HepG2 (cell line): ENCODE data around the gene ZNF254. TPM values are rescaled to one million over a fixed set of nuclear protein-coding genes. Genes with fewer than 3 reads are reported as not detected.

Experiments
- DMAP1 ChIP-seq: IDR thresholded peaks from 2 replicates; pipeline ENCODE4 v1.6.1; 2016
- DPF2 ChIP-seq: sonication (generic); formaldehyde crosslinking; IDR thresholded peaks from 2 replicates; pipeline ENCODE4 v1.4.0; 2020; ENCODE audit warnings: mild to moderate bottlenecking, low read depth, missing genetic modification reagents, borderline replicate concordance
- HDAC2 ChIP-seq: sonication (generic); formaldehyde crosslinking; IDR thresholded peaks from 2 replicates; pipeline ENCODE4 v1.4.0; 2020; ENCODE audit warnings: missing genetic modification reagents
- KDM4B ChIP-seq: sonication (generic); formaldehyde crosslinking; IDR thresholded peaks from 2 replicates; pipeline ENCODE4 v1.4.0; 2020; ENCODE audit warnings: missing genetic modification reagents
- MAFG ChIP-seq: sonication (generic); formaldehyde crosslinking; IDR thresholded peaks from 2 replicates; pipeline ENCODE4 v1.5.1; 2020; ENCODE audit warnings: mild to moderate bottlenecking, missing genetic modification reagents
- NR2C2 ChIP-seq: sonication (generic); formaldehyde crosslinking; IDR thresholded peaks from 2 replicates; pipeline ENCODE4 v1.4.0; 2020; ENCODE audit warnings: missing genetic modification reagents, mild to moderate bottlenecking, moderate library complexity, borderline replicate concordance
- NR2F6 ChIP-seq, 2 experiments: IDR thresholded peaks; 2 replicates each; pipeline ENCODE4 v1.6.1; 2016; ENCODE audit warnings: antibody characterized with exemption in 1 of 2, mild to moderate bottlenecking in 1 of 2
- NRL ChIP-seq: sonication (generic); formaldehyde crosslinking; IDR thresholded peaks from 2 replicates; pipeline ENCODE4 v1.5.0; 2020; ENCODE audit warnings: missing genetic modification reagents, mild to moderate bottlenecking, moderate library complexity, borderline replicate concordance
- RBM39 ChIP-seq: fragments of 200-400 bp; formaldehyde crosslinking; IDR thresholded peaks from one replicate; pipeline ENCODE4 v1.6.1; 2018; ENCODE audit warnings: antibody characterized with exemption, mild to moderate bottlenecking, low read depth, low read length; ENCODE audit not compliant: poor library complexity, severe bottlenecking
- REXO4 ChIP-seq: sonication (generic); formaldehyde crosslinking; IDR thresholded peaks from 2 replicates; pipeline ENCODE4 v1.8.0; 2022; ENCODE audit warnings: missing genetic modification reagents, mild to moderate bottlenecking, borderline replicate concordance
- SP4 ChIP-seq: sonication (generic); formaldehyde crosslinking; IDR thresholded peaks from 2 replicates; pipeline ENCODE4 v1.8.1; 2023; ENCODE audit warnings: mild to moderate bottlenecking, missing genetic modification reagents
- ZBTB3 ChIP-seq: sonication (generic); formaldehyde crosslinking; IDR thresholded peaks from 2 replicates; pipeline ENCODE4 v1.4.0; 2020; ENCODE audit warnings: low read depth, mild to moderate bottlenecking, moderate library complexity, missing genetic modification reagents, borderline replicate concordance
- ZBTB7A ChIP-seq: sonication (generic); formaldehyde crosslinking; IDR thresholded peaks from 2 replicates; pipeline ENCODE4 v1.8.0; 2022; ENCODE audit warnings: mild to moderate bottlenecking, missing genetic modification reagents
- ZNF10 ChIP-seq: sonication (generic); formaldehyde crosslinking; IDR thresholded peaks from 2 replicates; pipeline ENCODE4 v1.4.0; 2020; ENCODE audit warnings: mild to moderate bottlenecking, low read depth, missing genetic modification reagents, borderline replicate concordance
- ZNF510 ChIP-seq: sonication (generic); formaldehyde crosslinking; IDR thresholded peaks from 2 replicates; pipeline ENCODE4 v1.4.0; 2020; ENCODE audit warnings: low read depth, mild to moderate bottlenecking, missing genetic modification reagents
- ZNF749 ChIP-seq: sonication (generic); formaldehyde crosslinking; IDR thresholded peaks from 2 replicates; pipeline ENCODE4 v1.8.0; 2022; ENCODE audit warnings: mild to moderate bottlenecking, missing genetic modification reagents, moderate library complexity, borderline replicate concordance
- ZNF879 ChIP-seq: sonication (generic); formaldehyde crosslinking; IDR thresholded peaks from 2 replicates; pipeline ENCODE4 v1.8.1; 2023; ENCODE audit warnings: missing genetic modification reagents
- polyA plus RNA-seq, 8 experiments: library from polyadenylated mRNA; depleted of rRNA in 3 of 8; stranded (reverse) in 7 of 8; unstranded in 1 of 8; fragments of >200 nt; fragmentation: Illumina TruSeq in 4 of 8; extraction: Trizol in 4 of 8; gene quantifications; 2 replicates each; pipeline versions ENCODE4 v1.2.1 to v1.2.3, GENCODE V29; 2011 to 2016; ENCODE audit warnings: low read depth in 4 of 8, missing spikeins in 1 of 8, mixed read lengths in 1 of 8; ENCODE audit not compliant: insufficient read depth in 1 of 8
- total RNA-seq, 5 experiments: library from RNA; depleted of rRNA; stranded (reverse); fragments of >200 nt; fragmentation: Illumina TruSeq; extraction: Trizol; gene quantifications; 2 replicates each; pipeline ENCODE4 v1.2.3, GENCODE V29; 2016; ENCODE audit warnings: low read depth in 1 of 5
- TF ChIP-seq, protein P1 (sequence below), 2 experiments: fragments of 450-650 bp in 1 of 2; sonication (generic) in 1 of 2; formaldehyde crosslinking; IDR thresholded peaks; 2 replicates each; pipeline versions ENCODE4 v1.5.0 to v1.8.0; 2020 to 2022; ENCODE audit warnings: mild to moderate bottlenecking in 1 of 2, missing genetic modification reagents in 1 of 2
- TF ChIP-seq, protein P2 (sequence below): sonication (generic); formaldehyde crosslinking; conservative IDR thresholded peaks from 2 replicates; pipeline ENCODE4 v1.4.0; 2020; ENCODE audit warnings: mild to moderate bottlenecking, missing genetic modification reagents, moderate library complexity
- TF ChIP-seq, protein P3 (sequence below): sonication (generic); formaldehyde crosslinking; IDR thresholded peaks from 2 replicates; pipeline ENCODE4 v1.4.0; 2020; ENCODE audit warnings: missing genetic modification reagents, borderline replicate concordance
- TF ChIP-seq, protein P4 (sequence below): sonication (generic); formaldehyde crosslinking; IDR thresholded peaks from 2 replicates; pipeline ENCODE4 v1.5.0; 2020; ENCODE audit warnings: mild to moderate bottlenecking, missing genetic modification reagents, borderline replicate concordance

The ZNF254 gene
- total and polyA plus RNA-seq, 2 of the 13 experiments (the other 11 are each of a cell fraction or from before 2014, with no cell fraction given) = 2.6 to 4.6 TPM

DNA sequence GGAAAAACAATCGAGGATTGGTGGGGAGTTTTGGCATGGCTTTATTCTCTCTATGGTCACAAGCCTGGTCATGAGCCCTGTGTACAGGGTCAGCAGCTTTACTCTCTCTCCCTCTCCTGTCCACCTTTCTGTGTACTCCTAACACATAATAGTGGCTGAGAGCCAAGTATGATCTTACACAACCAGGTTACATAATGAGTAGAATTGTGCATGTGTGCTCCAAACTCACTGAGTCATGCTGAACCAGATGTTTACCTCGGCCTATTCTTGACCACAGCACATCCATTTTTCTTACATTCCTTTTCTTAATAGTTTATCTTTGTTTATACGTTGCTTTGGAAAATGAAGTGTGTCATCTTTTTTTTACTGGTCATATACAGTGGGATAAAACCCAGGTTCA lies 53.1 kb downstream of the ZNF254 start (continued):
- TF ChIP-seq, protein P1, sequence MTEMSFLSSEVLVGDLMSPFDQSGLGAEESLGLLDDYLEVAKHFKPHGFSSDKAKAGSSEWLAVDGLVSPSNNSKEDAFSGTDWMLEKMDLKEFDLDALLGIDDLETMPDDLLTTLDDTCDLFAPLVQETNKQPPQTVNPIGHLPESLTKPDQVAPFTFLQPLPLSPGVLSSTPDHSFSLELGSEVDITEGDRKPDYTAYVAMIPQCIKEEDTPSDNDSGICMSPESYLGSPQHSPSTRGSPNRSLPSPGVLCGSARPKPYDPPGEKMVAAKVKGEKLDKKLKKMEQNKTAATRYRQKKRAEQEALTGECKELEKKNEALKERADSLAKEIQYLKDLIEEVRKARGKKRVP (CRISPR knock-in tag; IDR thresholded peaks at IDR 0.05) = peak in 1 of 2 experiments; percentile 46; a peak in 2 of 4 replicates
- TF ChIP-seq HDAC2 (CRISPR knock-in tag) = peak; percentile 77; the same call in 1 of the 2 replicates
- TF ChIP-seq, protein P2, sequence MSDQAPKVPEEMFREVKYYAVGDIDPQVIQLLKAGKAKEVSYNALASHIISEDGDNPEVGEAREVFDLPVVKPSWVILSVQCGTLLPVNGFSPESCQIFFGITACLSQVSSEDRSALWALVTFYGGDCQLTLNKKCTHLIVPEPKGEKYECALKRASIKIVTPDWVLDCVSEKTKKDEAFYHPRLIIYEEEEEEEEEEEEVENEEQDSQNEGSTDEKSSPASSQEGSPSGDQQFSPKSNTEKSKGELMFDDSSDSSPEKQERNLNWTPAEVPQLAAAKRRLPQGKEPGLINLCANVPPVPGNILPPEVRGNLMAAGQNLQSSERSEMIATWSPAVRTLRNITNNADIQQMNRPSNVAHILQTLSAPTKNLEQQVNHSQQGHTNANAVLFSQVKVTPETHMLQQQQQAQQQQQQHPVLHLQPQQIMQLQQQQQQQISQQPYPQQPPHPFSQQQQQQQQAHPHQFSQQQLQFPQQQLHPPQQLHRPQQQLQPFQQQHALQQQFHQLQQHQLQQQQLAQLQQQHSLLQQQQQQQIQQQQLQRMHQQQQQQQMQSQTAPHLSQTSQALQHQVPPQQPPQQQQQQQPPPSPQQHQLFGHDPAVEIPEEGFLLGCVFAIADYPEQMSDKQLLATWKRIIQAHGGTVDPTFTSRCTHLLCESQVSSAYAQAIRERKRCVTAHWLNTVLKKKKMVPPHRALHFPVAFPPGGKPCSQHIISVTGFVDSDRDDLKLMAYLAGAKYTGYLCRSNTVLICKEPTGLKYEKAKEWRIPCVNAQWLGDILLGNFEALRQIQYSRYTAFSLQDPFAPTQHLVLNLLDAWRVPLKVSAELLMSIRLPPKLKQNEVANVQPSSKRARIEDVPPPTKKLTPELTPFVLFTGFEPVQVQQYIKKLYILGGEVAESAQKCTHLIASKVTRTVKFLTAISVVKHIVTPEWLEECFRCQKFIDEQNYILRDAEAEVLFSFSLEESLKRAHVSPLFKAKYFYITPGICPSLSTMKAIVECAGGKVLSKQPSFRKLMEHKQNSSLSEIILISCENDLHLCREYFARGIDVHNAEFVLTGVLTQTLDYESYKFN (CRISPR knock-in tag) = peak; percentile 36; the same call in 1 of the 2 replicates
- TF ChIP-seq KDM4B (CRISPR knock-in tag) = 0 out of 2 replicates have a peak, but pooled peaks have one; percentile 28
- TF ChIP-seq, protein P3, sequence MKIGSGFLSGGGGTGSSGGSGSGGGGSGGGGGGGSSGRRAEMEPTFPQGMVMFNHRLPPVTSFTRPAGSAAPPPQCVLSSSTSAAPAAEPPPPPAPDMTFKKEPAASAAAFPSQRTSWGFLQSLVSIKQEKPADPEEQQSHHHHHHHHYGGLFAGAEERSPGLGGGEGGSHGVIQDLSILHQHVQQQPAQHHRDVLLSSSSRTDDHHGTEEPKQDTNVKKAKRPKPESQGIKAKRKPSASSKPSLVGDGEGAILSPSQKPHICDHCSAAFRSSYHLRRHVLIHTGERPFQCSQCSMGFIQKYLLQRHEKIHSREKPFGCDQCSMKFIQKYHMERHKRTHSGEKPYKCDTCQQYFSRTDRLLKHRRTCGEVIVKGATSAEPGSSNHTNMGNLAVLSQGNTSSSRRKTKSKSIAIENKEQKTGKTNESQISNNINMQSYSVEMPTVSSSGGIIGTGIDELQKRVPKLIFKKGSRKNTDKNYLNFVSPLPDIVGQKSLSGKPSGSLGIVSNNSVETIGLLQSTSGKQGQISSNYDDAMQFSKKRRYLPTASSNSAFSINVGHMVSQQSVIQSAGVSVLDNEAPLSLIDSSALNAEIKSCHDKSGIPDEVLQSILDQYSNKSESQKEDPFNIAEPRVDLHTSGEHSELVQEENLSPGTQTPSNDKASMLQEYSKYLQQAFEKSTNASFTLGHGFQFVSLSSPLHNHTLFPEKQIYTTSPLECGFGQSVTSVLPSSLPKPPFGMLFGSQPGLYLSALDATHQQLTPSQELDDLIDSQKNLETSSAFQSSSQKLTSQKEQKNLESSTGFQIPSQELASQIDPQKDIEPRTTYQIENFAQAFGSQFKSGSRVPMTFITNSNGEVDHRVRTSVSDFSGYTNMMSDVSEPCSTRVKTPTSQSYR (CRISPR knock-in tag) = no peak
- no peak for TF ChIP-seq ZBTB3 (CRISPR knock-in tag)
- TF ChIP-seq SP4 (CRISPR knock-in tag) = no peak
- no peak for TF ChIP-seq NRL (CRISPR knock-in tag)
- TF ChIP-seq NR2C2 (CRISPR knock-in tag) = no peak
- TF ChIP-seq DPF2 (CRISPR knock-in tag) = no peak
- TF ChIP-seq, protein P4, sequence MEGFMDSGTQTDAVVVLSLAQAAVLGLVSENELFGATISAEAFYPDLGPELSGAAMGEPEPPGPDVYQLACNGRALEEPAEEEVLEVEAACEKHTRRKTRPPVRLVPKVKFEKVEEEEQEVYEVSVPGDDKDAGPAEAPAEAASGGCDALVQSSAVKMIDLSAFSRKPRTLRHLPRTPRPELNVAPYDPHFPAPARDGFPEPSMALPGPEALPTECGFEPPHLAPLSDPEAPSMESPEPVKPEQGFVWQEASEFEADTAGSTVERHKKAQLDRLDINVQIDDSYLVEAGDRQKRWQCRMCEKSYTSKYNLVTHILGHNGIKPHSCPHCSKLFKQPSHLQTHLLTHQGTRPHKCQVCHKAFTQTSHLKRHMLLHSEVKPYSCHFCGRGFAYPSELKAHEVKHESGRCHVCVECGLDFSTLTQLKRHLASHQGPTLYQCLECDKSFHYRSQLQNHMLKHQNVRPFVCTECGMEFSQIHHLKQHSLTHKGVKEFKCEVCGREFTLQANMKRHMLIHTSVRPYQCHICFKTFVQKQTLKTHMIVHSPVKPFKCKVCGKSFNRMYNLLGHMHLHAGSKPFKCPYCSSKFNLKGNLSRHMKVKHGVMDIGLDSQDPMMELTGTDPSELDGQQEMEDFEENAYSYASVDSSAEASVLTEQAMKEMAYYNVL (CRISPR knock-in tag) = no peak
- no peak for TF ChIP-seq DMAP1
- peak; percentile 73 for TF ChIP-seq MAFG (CRISPR knock-in tag)
- TF ChIP-seq ZBTB7A = 0 out of 2 replicates have a peak, but pooled peaks have one; percentile 30
- no peak for TF ChIP-seq RBM39
- no peak for TF ChIP-seq ZNF510
- TF ChIP-seq NR2F6 (IDR thresholded peaks at IDR 0.05) = peak; percentile 42; the same call in 1 of the 2 replicates
- peak; percentile 79 for TF ChIP-seq NR2F6 (CRISPR knock-in tag; IDR thresholded peaks at IDR 0.05)
- TF ChIP-seq ZNF749 = no peak
- no peak for TF ChIP-seq ZNF10
- no peak for TF ChIP-seq ZNF879
- TF ChIP-seq REXO4 = no peak
